ENCODE measurements around the gene C5orf22.
"Not testable (repeated sequence)": the region's sequence is repeated elsewhere in the genome, so short reads cannot be mapped to it uniquely, and the experiment has no call there.

- TF ChIP-seq POLR2A (IDR thresholded peaks at IDR 0.05; ENCODE audit: low read depth, low read length); TAF1 (IDR thresholded peaks at IDR 0.05; ENCODE audit: borderline replicate concordance, low read depth, low read length): not testable (repeated sequence)
Measured at GRCh38 chr5:31602305-31602704, 70.2 kb downstream of the C5orf22 start.

All from GM12892 (cell line).